H1 (cell line): Measurements from ENCODE around the gene C2orf66. TPM values are rescaled to one million over a fixed set of nuclear protein-coding genes. Genes with fewer than 3 reads are reported as not detected.

ENCODE experiments used
- CTCF ChIA-PET: fragments of 300-600 bp; sonication (Branson Sonifier 250); formaldehyde crosslinking; loops from one replicate; lab custom pipeline; 2021; ENCODE audit not compliant: partially characterized antibody; lab: Charles Lee
- POLR2A ChIA-PET: fragments of 300-600 bp; sonication (Branson Sonifier 250); formaldehyde crosslinking; loops from one replicate; lab custom pipeline; 2021; ENCODE audit warnings: inconsistent platforms; ENCODE audit not compliant: partially characterized antibody; lab: Charles Lee
- DNase-seq, 2 experiments: peaks; one replicate each; pipeline versions ENCODE4 v3.0.0 to v3.0.0-alpha.2; 2010 to 2022; ENCODE audit warnings: low spot score in 2 of 2, low read depth in 1 of 2, mixed read lengths in 1 of 2
- FAIRE-seq: peaks from 2 replicates; lab custom pipeline; 2011; peaks lifted over from hg19 to GRCh38; lab: Jason Lieb, UNC
- H2AFZ ChIP-seq: 2 replicates; pipeline ENCODE4 v1.8.1; 2012; ENCODE audit warnings: low read length, inconsistent platforms
- H2AK5ac ChIP-seq: 2 replicates; pipeline ENCODE4 v1.6.1; 2013; ENCODE audit warnings: low read depth, low read length
- H2BK120ac ChIP-seq: replicated peaks from 2 replicates; pipeline ENCODE3; 2013; ENCODE audit warnings: low read depth, low read length, inconsistent platforms
- H2BK12ac ChIP-seq: 2 replicates; pipeline ENCODE4 v1.6.1; 2013; ENCODE audit warnings: low read depth, low read length
- H2BK15ac ChIP-seq: 2 replicates; pipeline ENCODE4 v1.6.1; 2013; ENCODE audit warnings: low read length
- H2BK20ac ChIP-seq: 2 replicates; pipeline ENCODE4 v1.6.1; 2013; ENCODE audit warnings: low read length
- H2BK5ac ChIP-seq: 2 replicates; pipeline ENCODE4 v1.6.1; 2013; ENCODE audit warnings: low read depth, low read length
- H3K14ac ChIP-seq: 2 replicates; pipeline ENCODE4 v1.6.1; 2013; ENCODE audit warnings: inconsistent platforms; ENCODE audit not compliant: insufficient read length
- H3K18ac ChIP-seq: 2 replicates; pipeline ENCODE4 v1.6.1; 2013; ENCODE audit warnings: low read length; ENCODE audit errors: extremely low read depth
- H3K23ac ChIP-seq: 2 replicates; pipeline ENCODE4 v1.6.1; 2013; ENCODE audit warnings: inconsistent platforms; ENCODE audit not compliant: insufficient read length
- H3K23me2 ChIP-seq: 2 replicates; pipeline ENCODE4 v1.6.1; 2013; ENCODE audit warnings: low read depth, low read length
- H3K27ac ChIP-seq: 2 replicates; pipeline ENCODE4 v1.6.1; 2011; ENCODE audit warnings: low read depth, low read length, inconsistent platforms
- H3K27me3 ChIP-seq, 4 experiments: replicated peaks in 1 of 4; 1 replicate in 1 of 4; 2 replicates in 3 of 4; pipeline versions ENCODE4 v1.6.1 to v1.8.1; 2011 to 2013; ENCODE audit warnings: low read length in 3 of 4, mild to moderate bottlenecking in 3 of 4, inconsistent platforms in 2 of 4, mixed read lengths in 2 of 4, moderate library complexity in 1 of 4; ENCODE audit not compliant: control insufficient read depth in 3 of 4, insufficient read depth in 3 of 4; ENCODE audit errors: extremely low read depth in 1 of 4
- H3K36me3 ChIP-seq, 4 experiments: 2 replicates each; pipeline versions ENCODE4 v1.6.1 to v1.8.1; 2011 to 2013; ENCODE audit warnings: mild to moderate bottlenecking in 4 of 4, low read length in 3 of 4, moderate library complexity in 2 of 4, control low read depth in 1 of 4, inconsistent platforms in 1 of 4; ENCODE audit not compliant: insufficient read depth in 4 of 4, control insufficient read depth in 2 of 4
- H3K4ac ChIP-seq: replicated peaks from 2 replicates; pipeline ENCODE3; 2013; ENCODE audit warnings: low read length, low read depth, mixed read lengths, inconsistent platforms; ENCODE audit not compliant: insufficient read length
- H3K4me1 ChIP-seq, 4 experiments: replicated peaks in 1 of 4; 1 replicate in 1 of 4; 2 replicates in 3 of 4; pipeline versions ENCODE4 v1.6.1 to v1.8.1; 2011 to 2013; ENCODE audit warnings: low read length in 3 of 4, inconsistent platforms in 2 of 4, mixed read lengths in 1 of 4; ENCODE audit not compliant: insufficient read depth in 4 of 4, control insufficient read depth in 3 of 4
- H3K4me2 ChIP-seq, 2 experiments: 2 replicates each; pipeline versions ENCODE4 v1.6.1 to v1.8.1; 2011 to 2013; ENCODE audit warnings: low read depth in 2 of 2, low read length in 2 of 2, control low read depth in 1 of 2, inconsistent platforms in 1 of 2, mild to moderate bottlenecking in 1 of 2; ENCODE audit not compliant: insufficient read depth in 1 of 2
- H3K4me3 ChIP-seq, 4 experiments: fragments of 200-600, 300-600 bp in 1 of 4; sonication (generic), shearing (Covaris generic), sonication (Bioruptor Twin) in 1 of 4; 2 replicates each; pipeline versions ENCODE4 v1.5.1 to v1.8.1; 2011 to 2016; ENCODE audit warnings: low read length in 4 of 4, low read depth in 3 of 4, control low read depth in 2 of 4, inconsistent platforms in 2 of 4, mild to moderate bottlenecking in 2 of 4, mixed read lengths in 1 of 4, moderate library complexity in 1 of 4; ENCODE audit not compliant: insufficient read depth in 2 of 4; ENCODE audit errors: extremely low read depth in 1 of 4
- H3K56ac ChIP-seq: replicated peaks from 2 replicates; pipeline ENCODE3; 2013; ENCODE audit warnings: low read depth, mild to moderate bottlenecking, mixed read lengths, low read length, inconsistent platforms; ENCODE audit not compliant: insufficient read length
- H3K79me1 ChIP-seq: 2 replicates; pipeline ENCODE4 v1.6.1; 2013; ENCODE audit warnings: low read depth, low read length, control low read depth
- H3K79me2 ChIP-seq, 2 experiments: 2 replicates each; pipeline versions ENCODE4 v1.6.1 to v1.8.1; 2012 to 2013; ENCODE audit warnings: low read length in 2 of 2, mild to moderate bottlenecking in 2 of 2, inconsistent platforms in 1 of 2; ENCODE audit not compliant: insufficient read depth in 2 of 2, control insufficient read depth in 1 of 2
- H3K9ac ChIP-seq, 4 experiments: replicated peaks in 1 of 4; 1 replicate in 1 of 4; 2 replicates in 3 of 4; pipeline versions ENCODE4 v1.6.1 to v1.8.1; 2011 to 2013; ENCODE audit warnings: low read depth in 3 of 4, low read length in 3 of 4, control low read depth in 2 of 4, mild to moderate bottlenecking in 2 of 4, moderate library complexity in 2 of 4, inconsistent platforms in 1 of 4; ENCODE audit errors: extremely low read depth in 1 of 4
- H3K9me3 ChIP-seq, 2 experiments: 2 replicates each; pipeline versions ENCODE4 v1.6.1 to v1.8.1; 2012 to 2013; ENCODE audit warnings: mild to moderate bottlenecking in 2 of 2, moderate library complexity in 2 of 2, control low read depth in 1 of 2, inconsistent platforms in 1 of 2, low read depth in 1 of 2, low read length in 1 of 2, mixed read lengths in 1 of 2; ENCODE audit not compliant: insufficient read depth in 2 of 2
- H4K20me1 ChIP-seq, 2 experiments: replicated peaks in 1 of 2; 2 replicates each; pipeline versions ENCODE3 to v1.8.1; 2011 to 2013; ENCODE audit warnings: inconsistent platforms in 2 of 2, low read length in 2 of 2, mild to moderate bottlenecking in 1 of 2; ENCODE audit not compliant: insufficient read depth in 2 of 2, control insufficient read depth in 1 of 2
- H4K5ac ChIP-seq: 2 replicates; pipeline ENCODE4 v1.6.1; 2013; ENCODE audit warnings: low read length, low read depth, mixed read lengths, inconsistent platforms; ENCODE audit not compliant: insufficient read length
- H4K8ac ChIP-seq: 2 replicates; pipeline ENCODE4 v1.8.0; 2013; ENCODE audit warnings: mild to moderate bottlenecking, moderate library complexity, low read length, inconsistent platforms; ENCODE audit not compliant: insufficient read depth; ENCODE audit errors: extremely low read depth
- H4K91ac ChIP-seq: replicated peaks from 2 replicates; pipeline ENCODE3; 2013; ENCODE audit warnings: low read length, mixed read lengths, inconsistent platforms; ENCODE audit not compliant: insufficient read length
- BRCA1 ChIP-seq: IDR thresholded peaks from 2 replicates; pipeline ENCODE4 v1.6.1; 2012; ENCODE audit warnings: low read depth, low read length, improper control_type of control experiment
- HDAC6 ChIP-seq: IDR thresholded peaks from one replicate; pipeline ENCODE4 v1.7.1; 2012; ENCODE audit warnings: low read depth, mild to moderate bottlenecking, inconsistent platforms, low read length, moderate library complexity
- JUND ChIP-seq: IDR thresholded peaks from 2 replicates; pipeline ENCODE4 v1.6.1; 2011; ENCODE audit warnings: mild to moderate bottlenecking, improper control_type of control experiment, low read length
- RAD21 ChIP-seq, 2 experiments: IDR thresholded peaks in 1 of 2; conservative IDR thresholded peaks in 1 of 2; 2 replicates each; pipeline ENCODE4 v1.6.1; 2011; ENCODE audit warnings: low read depth in 2 of 2, low read length in 2 of 2, improper control_type of control experiment in 1 of 2, inconsistent platforms in 1 of 2, mild to moderate bottlenecking in 1 of 2, moderate library complexity in 1 of 2
- SRF ChIP-seq: IDR thresholded peaks from 2 replicates; pipeline ENCODE4 v1.6.1; 2011; ENCODE audit warnings: mild to moderate bottlenecking, low read depth, low read length, moderate library complexity
- TCF12 ChIP-seq: IDR thresholded peaks from 2 replicates; pipeline ENCODE4 v1.6.1; 2011; ENCODE audit warnings: low read depth, mild to moderate bottlenecking, low read length
- polyA plus RNA-seq, 7 experiments: library from polyadenylated mRNA; depleted of rRNA in 3 of 7; stranded (reverse) in 5 of 7; unstranded in 2 of 7; fragments of >200 nt in 5 of 7; fragments of 200-250 nt in 2 of 7; gene quantifications; 1 replicate in 5 of 7; 2 replicates in 1 of 7; 4 replicates in 1 of 7; pipeline versions ENCODE4 v1.2.1 to v1.2.3, GENCODE V29; 2011 to 2013; ENCODE audit warnings: missing spikeins in 2 of 7, mixed read lengths in 2 of 7
- total RNA-seq: library from RNA; stranded (reverse); fragmentation: NEBNext Ultra II Directional; extraction: Animal tissue kit (Norgen Biotek cat#: 25700); gene quantifications from 2 replicates; pipeline ENCODE4 v1.2.1, GENCODE V29; 2021
- TF ChIP-seq, protein P1 (sequence below), 3 experiments: IDR thresholded peaks; 1 replicate in 2 of 3; 2 replicates in 1 of 3; pipeline versions ENCODE4 v1.5.1 to v1.6.1; 2011; ENCODE audit warnings: low read length in 3 of 3, mild to moderate bottlenecking in 3 of 3, inconsistent platforms in 2 of 3, low read depth in 1 of 3, moderate library complexity in 1 of 3; ENCODE audit not compliant: insufficient read depth in 1 of 3; ENCODE audit errors: control extremely low read depth in 1 of 3

The C2orf66 gene
- total and polyA plus RNA-seq, 2 of the 8 experiments (the other 6 are each of a cell fraction or from before 2014, with no cell fraction given): not detected

DNA sequence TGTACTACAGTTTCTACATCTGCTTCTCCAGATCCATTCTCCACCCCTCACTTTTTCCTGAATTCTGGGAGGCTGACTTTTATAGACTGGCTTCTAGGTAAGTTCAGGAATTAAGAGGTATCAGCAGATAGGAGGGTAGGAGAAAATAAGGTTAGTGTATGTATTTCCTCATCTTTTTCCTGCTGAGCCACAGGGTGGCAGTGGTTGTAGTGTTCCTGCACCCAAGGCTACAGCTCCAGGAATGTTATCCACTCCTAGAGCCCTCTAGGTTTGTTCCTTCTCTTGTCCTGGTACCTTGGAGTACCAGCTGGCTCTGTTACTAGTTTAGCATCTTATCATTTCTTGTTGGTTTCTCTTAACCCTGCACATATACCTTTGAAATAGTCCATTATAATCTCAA lies 40.7 kb upstream of the C2orf66 start:
- Histone ChIP-seq H3K27ac (no peak overlapping the region), H3K9me3 (no peaks in the 10 kb centered on the region), H3K79me2 (no peaks in the 10 kb centered on the region), H2BK5ac (no peak overlapping the region), H4K20me1 (no peaks in the 10 kb centered on the region), H4K5ac (no peak overlapping the region), H4K8ac (no peak overlapping the region), H2AFZ (no peak overlapping the region), H3K23me2 (no peaks in the 10 kb centered on the region; the same call in 1 of the 2 replicates), H3K36me3 (peaks cover 0 to 15% (median 2%) of the 10 kb centered on the region in 4 experiments; a peak in 4 of 8 replicates), H2BK12ac (no peak overlapping the region), H3K4me1 (no peaks in the 10 kb centered on the region), H3K14ac (no peak overlapping the region), H3K56ac (no peak overlapping the region), H3K4ac (no peak overlapping the region), H2BK120ac (no peak overlapping the region), H3K27me3 (no peaks in the 10 kb centered on the region), H3K4me3 (no peak overlapping the region), H2BK15ac (no peak overlapping the region), H4K91ac (no peak overlapping the region), H2BK20ac (no peak overlapping the region), H3K79me1 (no peaks in the 10 kb centered on the region), H3K23ac (no peak overlapping the region), H3K9ac (no peak overlapping the region), H3K4me2 (no peak overlapping the region), H2AK5ac (no peak overlapping the region), H3K18ac (no peak overlapping the region)
- no peak for TF ChIP-seq BRCA1
- TF ChIP-seq, protein P1, sequence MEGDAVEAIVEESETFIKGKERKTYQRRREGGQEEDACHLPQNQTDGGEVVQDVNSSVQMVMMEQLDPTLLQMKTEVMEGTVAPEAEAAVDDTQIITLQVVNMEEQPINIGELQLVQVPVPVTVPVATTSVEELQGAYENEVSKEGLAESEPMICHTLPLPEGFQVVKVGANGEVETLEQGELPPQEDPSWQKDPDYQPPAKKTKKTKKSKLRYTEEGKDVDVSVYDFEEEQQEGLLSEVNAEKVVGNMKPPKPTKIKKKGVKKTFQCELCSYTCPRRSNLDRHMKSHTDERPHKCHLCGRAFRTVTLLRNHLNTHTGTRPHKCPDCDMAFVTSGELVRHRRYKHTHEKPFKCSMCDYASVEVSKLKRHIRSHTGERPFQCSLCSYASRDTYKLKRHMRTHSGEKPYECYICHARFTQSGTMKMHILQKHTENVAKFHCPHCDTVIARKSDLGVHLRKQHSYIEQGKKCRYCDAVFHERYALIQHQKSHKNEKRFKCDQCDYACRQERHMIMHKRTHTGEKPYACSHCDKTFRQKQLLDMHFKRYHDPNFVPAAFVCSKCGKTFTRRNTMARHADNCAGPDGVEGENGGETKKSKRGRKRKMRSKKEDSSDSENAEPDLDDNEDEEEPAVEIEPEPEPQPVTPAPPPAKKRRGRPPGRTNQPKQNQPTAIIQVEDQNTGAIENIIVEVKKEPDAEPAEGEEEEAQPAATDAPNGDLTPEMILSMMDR (IDR thresholded peaks at IDR 0.05; ENCODE audit: control extremely low read depth in 1 of 3, insufficient read depth in 1 of 3, low read depth in 1 of 3, low read length in 3 of 3): peak in 2 of 3 experiments; percentile 24 to 26; a peak in 2 of 4 replicates
- TF ChIP-seq JUND: no peak
- no peak for TF ChIP-seq SRF
- no peak for TF ChIP-seq HDAC6
- TF ChIP-seq TCF12: no peak
- TF ChIP-seq RAD21 (IDR thresholded peaks at IDR 0.05 in 1 of 2, conservative IDR thresholded peaks at IDR 0.05 in 1 of 2; ENCODE audit: low read depth in 2 of 2, low read length in 2 of 2): peak; percentile 31 to 37; a peak in 3 of 4 replicates
- DNase-seq: no peak
- CTCF ChIA-PET: interaction anchor here (0.8 to 1.2 kb wide), 4 partner anchors 19 to 318 kb away, joined by 3 to 4 read pairs (median 4); no protein-coding TSS in a partner anchor
- no peak for FAIRE-seq
- POLR2A ChIA-PET: interaction anchor here (0.8 kb wide), 1 partner anchor 50 kb away, joined by 5 read pairs; the partner anchor contains the start of gene GTF3C3
